GM12878 (cell line): ENCODE data around the gene KATNB1. TPM values are rescaled to one million over a fixed set of nuclear protein-coding genes. Genes with fewer than 3 reads are reported as not detected.

Experiments used
- ATF7 ChIP-seq: fragments of 450-650 bp; IDR thresholded peaks from 2 replicates; pipeline ENCODE4 v1.6.1; 2016; ENCODE audit warnings: low read depth, mild to moderate bottlenecking
- CHD2 ChIP-seq: IDR thresholded peaks from 2 replicates; pipeline ENCODE4 v1.6.1; 2011; ENCODE audit warnings: low read depth, low read length, improper control_type of control experiment, borderline replicate concordance
- JUND ChIP-seq: IDR thresholded peaks from 2 replicates; pipeline ENCODE4 v1.6.1; 2012; ENCODE audit warnings: low read depth, mild to moderate bottlenecking, low read length, improper control_type of control experiment, moderate library complexity
- ZNF274 ChIP-seq: IDR thresholded peaks from one replicate; pipeline ENCODE4 v1.8.0; 2011; ENCODE audit not compliant: insufficient read length, insufficient read depth
- polyA plus RNA-seq, 11 experiments: library from polyadenylated mRNA; depleted of rRNA in 4 of 11; unstranded in 6 of 11; stranded (reverse) in 5 of 11; fragments of >200 nt; fragmentation: Nextera tagmentation in 4 of 11; fragmentation: Illumina TruSeq in 1 of 11; extraction: Ambion mirVana in 4 of 11; extraction: Trizol in 1 of 11; gene quantifications; 1 replicate in 1 of 11; 2 replicates in 10 of 11; pipeline versions ENCODE4 v1.2.1 to v1.2.3, GENCODE V29; 2011 to 2016; ENCODE audit warnings: inconsistent platforms in 2 of 11, missing spikeins in 2 of 11, low read depth in 1 of 11
- total RNA-seq, 4 experiments: library from RNA; depleted of rRNA in 3 of 4; stranded (reverse); fragments of >200 nt in 3 of 4; fragmentation: Illumina TruSeq in 1 of 4; extraction: Trizol in 1 of 4; gene quantifications; 2 replicates each; pipeline versions ENCODE4 v1.2.1 to v1.2.3, GENCODE V29; 2013 to 2021
- TF ChIP-seq, protein P1 (sequence below): fragments of 450-650 bp; IDR thresholded peaks from 2 replicates; pipeline ENCODE4 v1.6.1; 2017; ENCODE audit warnings: mild to moderate bottlenecking, moderate library complexity
- TF ChIP-seq, protein P2 (sequence below): fragments of 450-650 bp; IDR thresholded peaks from 2 replicates; pipeline ENCODE4 v1.6.1; 2017; ENCODE audit warnings: mild to moderate bottlenecking, moderate library complexity
- TF ChIP-seq, protein P3 (sequence below): fragments of 450-650 bp; IDR thresholded peaks from 2 replicates; pipeline ENCODE4 v1.6.1; 2016; ENCODE audit warnings: mild to moderate bottlenecking, moderate library complexity, borderline replicate concordance
- TF ChIP-seq, protein P4 (sequence below): fragments of 450-650 bp; IDR thresholded peaks from 2 replicates; pipeline ENCODE4 v1.6.1; 2017; ENCODE audit warnings: low read depth, mild to moderate bottlenecking, moderate library complexity

The KATNB1 gene
- total and polyA plus RNA-seq, 10 of the 15 experiments (the other 5 are each of a cell fraction or from before 2014, with no cell fraction given), result 0.71 to 46.5 (median 19.5) TPM

DNA sequence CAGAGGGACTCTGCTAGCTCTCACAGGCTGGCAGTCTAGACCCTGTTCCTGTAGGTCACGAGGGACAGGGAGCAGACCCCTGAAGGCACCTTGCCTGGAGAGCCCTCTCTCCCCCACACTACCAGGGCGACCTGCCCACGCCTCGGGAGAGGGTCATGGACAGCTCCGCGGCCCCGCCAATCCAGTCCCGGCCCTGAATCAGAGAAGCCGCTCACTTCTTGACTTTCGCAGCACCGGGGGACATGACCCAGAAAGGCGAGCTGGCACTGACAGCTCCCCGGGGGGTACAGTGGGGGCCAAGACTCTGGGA lies 61.6 kb downstream of the KATNB1 start (continued):
- TF ChIP-seq, protein P1, sequence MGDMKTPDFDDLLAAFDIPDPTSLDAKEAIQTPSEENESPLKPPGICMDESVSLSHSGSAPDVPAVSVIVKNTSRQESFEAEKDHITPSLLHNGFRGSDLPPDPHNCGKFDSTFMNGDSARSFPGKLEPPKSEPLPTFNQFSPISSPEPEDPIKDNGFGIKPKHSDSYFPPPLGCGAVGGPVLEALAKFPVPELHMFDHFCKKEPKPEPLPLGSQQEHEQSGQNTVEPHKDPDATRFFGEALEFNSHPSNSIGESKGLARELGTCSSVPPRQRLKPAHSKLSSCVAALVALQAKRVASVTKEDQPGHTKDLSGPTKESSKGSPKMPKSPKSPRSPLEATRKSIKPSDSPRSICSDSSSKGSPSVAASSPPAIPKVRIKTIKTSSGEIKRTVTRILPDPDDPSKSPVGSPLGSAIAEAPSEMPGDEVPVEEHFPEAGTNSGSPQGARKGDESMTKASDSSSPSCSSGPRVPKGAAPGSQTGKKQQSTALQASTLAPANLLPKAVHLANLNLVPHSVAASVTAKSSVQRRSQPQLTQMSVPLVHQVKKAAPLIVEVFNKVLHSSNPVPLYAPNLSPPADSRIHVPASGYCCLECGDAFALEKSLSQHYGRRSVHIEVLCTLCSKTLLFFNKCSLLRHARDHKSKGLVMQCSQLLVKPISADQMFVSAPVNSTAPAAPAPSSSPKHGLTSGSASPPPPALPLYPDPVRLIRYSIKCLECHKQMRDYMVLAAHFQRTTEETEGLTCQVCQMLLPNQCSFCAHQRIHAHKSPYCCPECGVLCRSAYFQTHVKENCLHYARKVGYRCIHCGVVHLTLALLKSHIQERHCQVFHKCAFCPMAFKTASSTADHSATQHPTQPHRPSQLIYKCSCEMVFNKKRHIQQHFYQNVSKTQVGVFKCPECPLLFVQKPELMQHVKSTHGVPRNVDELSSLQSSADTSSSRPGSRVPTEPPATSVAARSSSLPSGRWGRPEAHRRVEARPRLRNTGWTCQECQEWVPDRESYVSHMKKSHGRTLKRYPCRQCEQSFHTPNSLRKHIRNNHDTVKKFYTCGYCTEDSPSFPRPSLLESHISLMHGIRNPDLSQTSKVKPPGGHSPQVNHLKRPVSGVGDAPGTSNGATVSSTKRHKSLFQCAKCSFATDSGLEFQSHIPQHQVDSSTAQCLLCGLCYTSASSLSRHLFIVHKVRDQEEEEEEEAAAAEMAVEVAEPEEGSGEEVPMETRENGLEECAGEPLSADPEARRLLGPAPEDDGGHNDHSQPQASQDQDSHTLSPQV, result no peak
- no peak for TF ChIP-seq CHD2
- TF ChIP-seq, protein P2, sequence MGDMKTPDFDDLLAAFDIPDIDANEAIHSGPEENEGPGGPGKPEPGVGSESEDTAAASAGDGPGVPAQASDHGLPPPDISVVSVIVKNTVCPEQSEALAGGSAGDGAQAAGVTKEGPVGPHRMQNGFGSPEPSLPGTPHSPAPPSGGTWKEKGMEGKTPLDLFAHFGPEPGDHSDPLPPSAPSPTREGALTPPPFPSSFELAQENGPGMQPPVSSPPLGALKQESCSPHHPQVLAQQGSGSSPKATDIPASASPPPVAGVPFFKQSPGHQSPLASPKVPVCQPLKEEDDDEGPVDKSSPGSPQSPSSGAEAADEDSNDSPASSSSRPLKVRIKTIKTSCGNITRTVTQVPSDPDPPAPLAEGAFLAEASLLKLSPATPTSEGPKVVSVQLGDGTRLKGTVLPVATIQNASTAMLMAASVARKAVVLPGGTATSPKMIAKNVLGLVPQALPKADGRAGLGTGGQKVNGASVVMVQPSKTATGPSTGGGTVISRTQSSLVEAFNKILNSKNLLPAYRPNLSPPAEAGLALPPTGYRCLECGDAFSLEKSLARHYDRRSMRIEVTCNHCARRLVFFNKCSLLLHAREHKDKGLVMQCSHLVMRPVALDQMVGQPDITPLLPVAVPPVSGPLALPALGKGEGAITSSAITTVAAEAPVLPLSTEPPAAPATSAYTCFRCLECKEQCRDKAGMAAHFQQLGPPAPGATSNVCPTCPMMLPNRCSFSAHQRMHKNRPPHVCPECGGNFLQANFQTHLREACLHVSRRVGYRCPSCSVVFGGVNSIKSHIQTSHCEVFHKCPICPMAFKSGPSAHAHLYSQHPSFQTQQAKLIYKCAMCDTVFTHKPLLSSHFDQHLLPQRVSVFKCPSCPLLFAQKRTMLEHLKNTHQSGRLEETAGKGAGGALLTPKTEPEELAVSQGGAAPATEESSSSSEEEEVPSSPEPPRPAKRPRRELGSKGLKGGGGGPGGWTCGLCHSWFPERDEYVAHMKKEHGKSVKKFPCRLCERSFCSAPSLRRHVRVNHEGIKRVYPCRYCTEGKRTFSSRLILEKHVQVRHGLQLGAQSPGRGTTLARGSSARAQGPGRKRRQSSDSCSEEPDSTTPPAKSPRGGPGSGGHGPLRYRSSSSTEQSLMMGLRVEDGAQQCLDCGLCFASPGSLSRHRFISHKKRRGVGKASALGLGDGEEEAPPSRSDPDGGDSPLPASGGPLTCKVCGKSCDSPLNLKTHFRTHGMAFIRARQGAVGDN, result no peak
- no peak for TF ChIP-seq ATF7
- TF ChIP-seq, protein P3, sequence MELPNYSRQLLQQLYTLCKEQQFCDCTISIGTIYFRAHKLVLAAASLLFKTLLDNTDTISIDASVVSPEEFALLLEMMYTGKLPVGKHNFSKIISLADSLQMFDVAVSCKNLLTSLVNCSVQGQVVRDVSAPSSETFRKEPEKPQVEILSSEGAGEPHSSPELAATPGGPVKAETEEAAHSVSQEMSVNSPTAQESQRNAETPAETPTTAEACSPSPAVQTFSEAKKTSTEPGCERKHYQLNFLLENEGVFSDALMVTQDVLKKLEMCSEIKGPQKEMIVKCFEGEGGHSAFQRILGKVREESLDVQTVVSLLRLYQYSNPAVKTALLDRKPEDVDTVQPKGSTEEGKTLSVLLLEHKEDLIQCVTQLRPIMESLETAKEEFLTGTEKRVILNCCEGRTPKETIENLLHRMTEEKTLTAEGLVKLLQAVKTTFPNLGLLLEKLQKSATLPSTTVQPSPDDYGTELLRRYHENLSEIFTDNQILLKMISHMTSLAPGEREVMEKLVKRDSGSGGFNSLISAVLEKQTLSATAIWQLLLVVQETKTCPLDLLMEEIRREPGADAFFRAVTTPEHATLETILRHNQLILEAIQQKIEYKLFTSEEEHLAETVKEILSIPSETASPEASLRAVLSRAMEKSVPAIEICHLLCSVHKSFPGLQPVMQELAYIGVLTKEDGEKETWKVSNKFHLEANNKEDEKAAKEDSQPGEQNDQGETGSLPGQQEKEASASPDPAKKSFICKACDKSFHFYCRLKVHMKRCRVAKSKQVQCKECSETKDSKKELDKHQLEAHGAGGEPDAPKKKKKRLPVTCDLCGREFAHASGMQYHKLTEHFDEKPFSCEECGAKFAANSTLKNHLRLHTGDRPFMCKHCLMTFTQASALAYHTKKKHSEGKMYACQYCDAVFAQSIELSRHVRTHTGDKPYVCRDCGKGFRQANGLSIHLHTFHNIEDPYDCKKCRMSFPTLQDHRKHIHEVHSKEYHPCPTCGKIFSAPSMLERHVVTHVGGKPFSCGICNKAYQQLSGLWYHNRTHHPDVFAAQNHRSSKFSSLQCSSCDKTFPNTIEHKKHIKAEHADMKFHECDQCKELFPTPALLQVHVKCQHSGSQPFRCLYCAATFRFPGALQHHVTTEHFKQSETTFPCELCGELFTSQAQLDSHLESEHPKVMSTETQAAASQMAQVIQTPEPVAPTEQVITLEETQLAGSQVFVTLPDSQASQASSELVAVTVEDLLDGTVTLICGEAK, result no peak
- no peak for TF ChIP-seq JUND
- no peak for TF ChIP-seq ZNF274
- TF ChIP-seq, protein P4, sequence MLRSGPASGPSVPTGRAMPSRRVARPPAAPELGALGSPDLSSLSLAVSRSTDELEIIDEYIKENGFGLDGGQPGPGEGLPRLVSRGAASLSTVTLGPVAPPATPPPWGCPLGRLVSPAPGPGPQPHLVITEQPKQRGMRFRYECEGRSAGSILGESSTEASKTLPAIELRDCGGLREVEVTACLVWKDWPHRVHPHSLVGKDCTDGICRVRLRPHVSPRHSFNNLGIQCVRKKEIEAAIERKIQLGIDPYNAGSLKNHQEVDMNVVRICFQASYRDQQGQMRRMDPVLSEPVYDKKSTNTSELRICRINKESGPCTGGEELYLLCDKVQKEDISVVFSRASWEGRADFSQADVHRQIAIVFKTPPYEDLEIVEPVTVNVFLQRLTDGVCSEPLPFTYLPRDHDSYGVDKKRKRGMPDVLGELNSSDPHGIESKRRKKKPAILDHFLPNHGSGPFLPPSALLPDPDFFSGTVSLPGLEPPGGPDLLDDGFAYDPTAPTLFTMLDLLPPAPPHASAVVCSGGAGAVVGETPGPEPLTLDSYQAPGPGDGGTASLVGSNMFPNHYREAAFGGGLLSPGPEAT, result no peak
